ENCODE results near the gene SSR2. TPM values are rescaled to one million over a fixed set of nuclear protein-coding genes. Genes with fewer than 3 reads are reported as not detected.

SSR2 gene
- total RNA-seq, 6 donors from 2014 or later, result 66.0 to 395 (median 228) TPM

DNA sequence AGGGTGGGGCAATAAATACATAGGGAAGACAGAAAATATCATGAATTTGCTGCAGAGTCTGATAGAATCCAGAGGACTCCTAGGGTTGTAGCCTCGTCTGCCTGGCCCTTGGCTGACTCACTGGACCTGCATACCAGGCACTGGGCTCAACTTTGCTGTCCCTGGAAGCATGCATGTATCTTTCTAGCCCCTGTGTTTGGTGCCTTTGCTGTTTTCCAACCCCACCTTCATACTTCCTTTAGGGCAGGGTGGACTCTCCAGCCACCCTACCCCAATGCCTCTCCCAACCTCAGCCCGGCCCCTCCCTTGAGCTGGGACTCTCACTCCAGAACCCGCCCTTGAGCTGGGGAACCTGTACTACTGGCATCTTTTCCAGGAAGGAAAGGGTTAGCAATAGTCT is 41.4 kb upstream of the SSR2 start:
- TF ChIP-seq EP300 (IDR thresholded peaks at IDR 0.05) (no peak), CTCF (IDR thresholded peaks at IDR 0.05) (no peak), POLR2AphosphoS5 (IDR thresholded peaks at IDR 0.05) (no peak), POLR2A (IDR thresholded peaks at IDR 0.05) (no peak)
- Histone ChIP-seq H3K36me3 (peaks cover 0 to 11% (median 6%) of the 10 kb centered on the region in 4 donors), H3K27me3 (no peaks in the 10 kb centered on the region), H3K4me1 (peaks cover 0 to 10% (median 0%) of the 10 kb centered on the region in 4 donors), H3K9me3 (no peaks in the 10 kb centered on the region), H3K4me3 (peak overlapping the region in 3 of 4 donors; percentile 38 to 54 (median 51)), H3K27ac (peak overlapping the region in 3 of 4 donors; percentile 7 to 70 (median 25))
- no peak for ATAC-seq (ENCODE audit: low FRiP score in 2 of 2)
- WGBS, 2 donors, result 61 to 68% methylated on average over 3 of the region's 3 CpGs
- peak in 1 of 2 donors; percentile 35 for DNase-seq

GRCh38 chr1:156060937-156061636 is 40.3 kb upstream of the SSR2 start, which contains the start of gene RAB25:
Gene RAB25, plus strand, starts transcription at chr1:156061160. Its CDS starts 241 bp downstream, at chr1:156061401.
- DNase-seq, result peak in 1 of 2 donors; percentile 89
- H3K36me3 ChIP-seq, result peaks cover 0 to 15% (median 6%) of the 10 kb centered on the region in 4 donors

GRCh38 chr1:156056326-156056849 is 35.6 kb upstream of the SSR2 start:
- no peak overlapping the region for H3K4me3 ChIP-seq
- WGBS, 2 donors, result 86 to 100% methylated on average over 1 of the region's 1 CpG
- ATAC-seq (ENCODE audit: low FRiP score in 2 of 2), result no peak

More at GRCh38 chr1:156060937-156061636, 40.3 kb upstream of the SSR2 start, which contains the start of gene RAB25:
- 48 to 56% methylated on average over 11 of the region's 11 CpGs for WGBS, 2 donors
- H3K27me3 ChIP-seq, result no peaks in the 10 kb centered on the region
- peak within 1 kb of the TSS in 3 of 4 donors; percentile 25 to 70 (median 70) for H3K27ac ChIP-seq
- H3K4me3 ChIP-seq, result peak within 1 kb of the TSS; percentile 9 to 54 (median 44)
- peak in 1 of 2 donors; percentile 43 for TF ChIP-seq POLR2AphosphoS5 (IDR thresholded peaks at IDR 0.05)
- TF ChIP-seq CTCF (IDR thresholded peaks at IDR 0.05), result no peak
- no peak for TF ChIP-seq EP300 (IDR thresholded peaks at IDR 0.05)
- TF ChIP-seq POLR2A (IDR thresholded peaks at IDR 0.05), result peak in 2 of 4 donors; percentile 29 to 64
- peaks cover 0 to 10% (median 4%) of the 10 kb centered on the region in 4 donors for H3K4me1 ChIP-seq
- H3K9me3 ChIP-seq, result no peaks in the 10 kb centered on the region
- peak; percentile 49 to 90 for ATAC-seq (ENCODE audit: low FRiP score in 2 of 2)

GRCh38 chr1:156055281-156056048 is 34.7 kb upstream of the SSR2 start:
- ATAC-seq (ENCODE audit: low FRiP score in 2 of 2), result no peak
- WGBS, 2 donors, result 20 to 45% methylated on average over 6 to 16 of the region's 17 CpGs

More at GRCh38 chr1:156056326-156056849, 35.6 kb upstream of the SSR2 start:
- H3K27me3 ChIP-seq, result no peaks in the 10 kb centered on the region
- TF ChIP-seq CTCF (IDR thresholded peaks at IDR 0.05) (no peak), POLR2AphosphoS5 (IDR thresholded peaks at IDR 0.05) (no peak), POLR2A (IDR thresholded peaks at IDR 0.05) (no peak), EP300 (IDR thresholded peaks at IDR 0.05) (no peak)
- no peaks in the 10 kb centered on the region for H3K9me3 ChIP-seq
- H3K4me1 ChIP-seq, result peaks cover 13 to 25% (median 20%) of the 10 kb centered on the region in 4 donors
- peak overlapping the region in 1 of 4 donors; percentile 90 for H3K27ac ChIP-seq
- H3K36me3 ChIP-seq, result peaks cover 0 to 16% (median 6%) of the 10 kb centered on the region in 4 donors
- no peak for DNase-seq

More at GRCh38 chr1:156055281-156056048, 34.7 kb upstream of the SSR2 start:
- H3K27ac ChIP-seq, result peak overlapping the region; percentile 82 to 90 (median 87)
- DNase-seq, result no peak
- peak overlapping the region; percentile 59 to 99 (median 92) for H3K4me3 ChIP-seq
- H3K9me3 ChIP-seq, result no peaks in the 10 kb centered on the region
- H3K27me3 ChIP-seq, result no peaks in the 10 kb centered on the region
- peaks cover 0 to 16% (median 7%) of the 10 kb centered on the region in 4 donors for H3K36me3 ChIP-seq
- peaks cover 13 to 27% (median 20%) of the 10 kb centered on the region in 4 donors for H3K4me1 ChIP-seq
- TF ChIP-seq CTCF (IDR thresholded peaks at IDR 0.05) (no peak), POLR2AphosphoS5 (IDR thresholded peaks at IDR 0.05) (no peak), POLR2A (IDR thresholded peaks at IDR 0.05) (no peak), EP300 (IDR thresholded peaks at IDR 0.05) (no peak)

All from upper lobe of left lung (tissue), 6 donors.